ENCODE results near the gene TMEM179B. TPM values are rescaled to one million over a fixed set of nuclear protein-coding genes. Genes with fewer than 3 reads are reported as not detected.

The TMEM179B gene
- total RNA-seq, 1 donor from 2014 or later: 51.3 TPM

DNA sequence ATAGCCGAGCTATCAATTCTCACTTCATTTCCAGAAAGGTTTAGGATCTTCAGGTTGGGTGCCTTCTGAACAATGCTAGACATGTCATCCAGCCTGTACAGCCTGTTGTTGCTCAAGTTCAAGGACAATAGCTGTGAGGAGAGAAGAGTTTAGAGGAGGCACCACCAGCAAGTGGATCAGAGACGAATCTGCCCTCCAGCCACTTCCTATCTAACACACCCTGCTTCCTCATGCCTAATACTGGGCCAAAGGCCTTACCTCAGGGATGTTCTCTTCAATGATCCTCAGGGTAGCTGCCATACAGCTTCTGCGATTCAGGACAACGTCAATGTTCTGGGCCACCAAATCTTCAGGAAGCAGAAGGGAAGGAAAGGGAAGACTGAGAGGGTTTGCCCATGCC, 13.9 kb downstream of the TMEM179B start:
- Mint-ChIP-seq H3K4me3 (ENCODE audit: unreplicated experiment) (no peak overlapping the region), H3K27me3 (ENCODE audit: low read depth, unreplicated experiment) (no peaks in the 10 kb centered on the region), H3K4me1 (ENCODE audit: low read depth, unreplicated experiment) (peaks cover 11% of the 10 kb centered on the region), H3K27ac (ENCODE audit: unreplicated experiment) (no peak overlapping the region), H3K36me3 (ENCODE audit: low read depth, unreplicated experiment) (peaks cover 29% of the 10 kb centered on the region), H3K9me3 (ENCODE audit: unreplicated experiment) (no peaks in the 10 kb centered on the region)
- no peak overlapping the region for H3K27ac ChIP-seq (ENCODE audit: low read depth, low read length)
- H3K4me1 ChIP-seq (ENCODE audit: insufficient read depth, low read length): peaks cover 12% of the 10 kb centered on the region
- peaks cover 57% of the 10 kb centered on the region for H4K20me1 ChIP-seq (ENCODE audit: insufficient read depth, low read length)
- no peak overlapping the region for H3K4me3 ChIP-seq (ENCODE audit: insufficient read depth, low read depth, low read length)
- DNase-seq (ENCODE audit: low read depth): no peak
- H2AFZ ChIP-seq (ENCODE audit: low read depth, low read length): no peak overlapping the region
- no peak overlapping the region for H3K4me2 ChIP-seq (ENCODE audit: low read length)
- no peak for FAIRE-seq
- H3K9me3 ChIP-seq (ENCODE audit: insufficient read depth, low read depth, low read length): no peaks in the 10 kb centered on the region
- no peak overlapping the region for H3K9ac ChIP-seq (ENCODE audit: low read length)
- peaks cover 46% of the 10 kb centered on the region for H3K36me3 ChIP-seq (ENCODE audit: insufficient read depth, low read length)
- H3K79me2 ChIP-seq (ENCODE audit: insufficient read depth, low read length): peaks cover 43% of the 10 kb centered on the region
- TF ChIP-seq, protein P1, sequence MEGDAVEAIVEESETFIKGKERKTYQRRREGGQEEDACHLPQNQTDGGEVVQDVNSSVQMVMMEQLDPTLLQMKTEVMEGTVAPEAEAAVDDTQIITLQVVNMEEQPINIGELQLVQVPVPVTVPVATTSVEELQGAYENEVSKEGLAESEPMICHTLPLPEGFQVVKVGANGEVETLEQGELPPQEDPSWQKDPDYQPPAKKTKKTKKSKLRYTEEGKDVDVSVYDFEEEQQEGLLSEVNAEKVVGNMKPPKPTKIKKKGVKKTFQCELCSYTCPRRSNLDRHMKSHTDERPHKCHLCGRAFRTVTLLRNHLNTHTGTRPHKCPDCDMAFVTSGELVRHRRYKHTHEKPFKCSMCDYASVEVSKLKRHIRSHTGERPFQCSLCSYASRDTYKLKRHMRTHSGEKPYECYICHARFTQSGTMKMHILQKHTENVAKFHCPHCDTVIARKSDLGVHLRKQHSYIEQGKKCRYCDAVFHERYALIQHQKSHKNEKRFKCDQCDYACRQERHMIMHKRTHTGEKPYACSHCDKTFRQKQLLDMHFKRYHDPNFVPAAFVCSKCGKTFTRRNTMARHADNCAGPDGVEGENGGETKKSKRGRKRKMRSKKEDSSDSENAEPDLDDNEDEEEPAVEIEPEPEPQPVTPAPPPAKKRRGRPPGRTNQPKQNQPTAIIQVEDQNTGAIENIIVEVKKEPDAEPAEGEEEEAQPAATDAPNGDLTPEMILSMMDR (IDR thresholded peaks at IDR 0.05; ENCODE audit: insufficient read depth, low read depth, low read length): no peak
- no peak for TF ChIP-seq EZH2 (IDR thresholded peaks at IDR 0.05; ENCODE audit: insufficient read depth, low read length)
- no peaks in the 10 kb centered on the region for H3K27me3 ChIP-seq (ENCODE audit: insufficient read depth, low read length)

DNA sequence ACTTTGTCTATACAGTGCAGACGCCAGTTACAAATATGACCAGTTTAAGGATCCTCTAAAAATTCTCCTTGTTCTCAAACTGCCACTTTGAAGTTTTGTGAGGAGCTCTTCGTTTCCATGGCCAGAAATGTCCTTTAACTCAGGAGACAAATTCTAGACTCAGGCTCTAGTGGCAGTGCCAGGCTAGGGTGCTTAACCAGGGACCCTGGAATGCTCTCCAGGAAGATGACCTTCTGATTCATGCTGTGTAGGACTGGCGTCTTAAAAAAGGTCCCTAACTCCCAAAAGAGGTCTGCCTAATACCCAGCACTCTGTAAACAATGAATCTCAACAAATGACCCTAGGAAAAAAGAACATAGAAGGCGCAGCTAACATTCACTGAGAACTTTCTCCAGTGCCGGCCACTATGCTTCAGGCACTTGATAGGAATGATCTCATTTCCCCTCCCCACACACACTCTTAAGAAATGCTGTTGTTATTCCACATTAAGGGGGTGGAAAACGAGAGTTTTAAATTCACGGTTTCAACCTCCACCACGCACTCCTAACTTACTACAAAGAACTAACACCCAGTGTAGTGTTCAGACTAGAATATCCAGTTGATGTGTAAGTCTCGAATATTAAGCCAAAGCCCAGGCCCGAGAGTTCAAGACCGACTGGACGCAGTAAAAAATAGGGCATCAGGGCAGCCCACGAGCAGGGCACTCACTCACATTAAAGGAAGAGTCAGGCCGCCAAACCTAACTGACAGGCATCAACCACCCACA, 17.3 kb downstream of the TMEM179B start:
- peak overlapping the region; percentile 73 for H3K27ac ChIP-seq (ENCODE audit: low read depth, low read length)
- TF ChIP-seq EZH2 (IDR thresholded peaks at IDR 0.05; ENCODE audit: insufficient read depth, low read length): no peak
- TF ChIP-seq, protein P1 (IDR thresholded peaks at IDR 0.05; ENCODE audit: insufficient read depth, low read depth, low read length): no peak
- Mint-ChIP-seq H3K27me3 (ENCODE audit: low read depth, unreplicated experiment) (no peaks in the 10 kb centered on the region), H3K4me1 (ENCODE audit: low read depth, unreplicated experiment) (peaks cover 24% of the 10 kb centered on the region), H3K36me3 (ENCODE audit: low read depth, unreplicated experiment) (peaks cover 29% of the 10 kb centered on the region), H3K4me3 (ENCODE audit: unreplicated experiment) (peak overlapping the region; percentile 98), H3K9me3 (ENCODE audit: unreplicated experiment) (no peaks in the 10 kb centered on the region), H3K27ac (ENCODE audit: unreplicated experiment) (peak overlapping the region; percentile 94)
- no peaks in the 10 kb centered on the region for H3K27me3 ChIP-seq (ENCODE audit: insufficient read depth, low read length)
- peaks cover 43% of the 10 kb centered on the region for H3K79me2 ChIP-seq (ENCODE audit: insufficient read depth, low read length)
- DNase-seq (ENCODE audit: low read depth) (peak; percentile 42), FAIRE-seq (no peak)
- no peaks in the 10 kb centered on the region for H3K9me3 ChIP-seq (ENCODE audit: insufficient read depth, low read depth, low read length)
- H2AFZ ChIP-seq (ENCODE audit: low read depth, low read length): no peak overlapping the region
- H3K36me3 ChIP-seq (ENCODE audit: insufficient read depth, low read length): peaks cover 22% of the 10 kb centered on the region
- H3K4me2 ChIP-seq (ENCODE audit: low read length): peak overlapping the region; percentile 90
- peak overlapping the region; percentile 85 for H3K4me3 ChIP-seq (ENCODE audit: insufficient read depth, low read depth, low read length)
- peak overlapping the region; percentile 96 for H3K9ac ChIP-seq (ENCODE audit: low read length)
- H3K4me1 ChIP-seq (ENCODE audit: insufficient read depth, low read length): peaks cover 21% of the 10 kb centered on the region
- peaks cover 49% of the 10 kb centered on the region for H4K20me1 ChIP-seq (ENCODE audit: insufficient read depth, low read length)
